ENCODE results near the gene STXBP5L. TPM values are rescaled to one million over a fixed set of nuclear protein-coding genes. Genes with fewer than 3 reads are reported as not detected.
"Not testable (repeated sequence)": the region's sequence is repeated elsewhere in the genome, so short reads cannot be mapped to it uniquely, and the experiment has no call there.

Gene STXBP5L
- total RNA-seq, 6 experiments from 2014 or later: not detected

GRCh38 chr3:120875989-120876388 lies 32.0 kb upstream of the STXBP5L start:
- Histone ChIP-seq H3K9me3 (no peaks in the 10 kb centered on the region), H3K4me1 (no peaks in the 10 kb centered on the region), H3K27me3 (no peaks in the 10 kb centered on the region), H3K4me3 (no peak overlapping the region), H3K36me3 (no peaks in the 10 kb centered on the region), H3K27ac (no peak overlapping the region)
- 25% methylated on average over 4 of the region's 4 CpGs for WGBS (ENCODE audit: insufficient coverage, low coverage, low lambda C conversion rate, missing lambda C conversion rate)
- ATAC-seq (no peak), DNase-seq (no peak)
- intact Hi-C loops (cut with DNase I): no loop called here
- no peak for TF ChIP-seq CTCF (IDR thresholded peaks at IDR 0.05)
- no peak for TF ChIP-seq POLR2A (IDR thresholded peaks at IDR 0.05)

- ATAC-seq (no peak), DNase-seq (no peak)
- TF ChIP-seq CTCF (IDR thresholded peaks at IDR 0.05): no peak
- TF ChIP-seq POLR2A (IDR thresholded peaks at IDR 0.05): no peak
- 44% methylated on average over 4 of the region's 4 CpGs for WGBS (ENCODE audit: insufficient coverage, low coverage, low lambda C conversion rate, missing lambda C conversion rate)
- Histone ChIP-seq H3K9me3 (no peaks in the 10 kb centered on the region), H3K27me3 (no peaks in the 10 kb centered on the region), H3K36me3 (no peaks in the 10 kb centered on the region), H3K27ac (no peak overlapping the region), H3K4me1 (no peaks in the 10 kb centered on the region), H3K4me3 (no peak overlapping the region)
- intact Hi-C loops (cut with DNase I): no loop called here
Observed at GRCh38 chr3:120879411-120879810, 28.6 kb upstream of the STXBP5L start.

GRCh38 chr3:120892921-120893320 lies 15.1 kb upstream of the STXBP5L start:
- Histone ChIP-seq H3K27ac (no peak overlapping the region), H3K9me3 (no peaks in the 10 kb centered on the region), H3K4me1 (no peaks in the 10 kb centered on the region), H3K36me3 (no peaks in the 10 kb centered on the region), H3K4me3 (no peak overlapping the region), H3K27me3 (no peaks in the 10 kb centered on the region)
- no peak for ATAC-seq
- intact Hi-C loops (cut with DNase I): no loop called here
- TF ChIP-seq POLR2A (IDR thresholded peaks at IDR 0.05) (no peak), CTCF (IDR thresholded peaks at IDR 0.05) (no peak)
- no peak for DNase-seq

GRCh38 chr3:120894316-120895057 lies 13.5 kb upstream of the STXBP5L start:
- DNase-seq (no peak), ATAC-seq (no peak)
- Histone ChIP-seq H3K27ac (no peak overlapping the region), H3K4me1 (no peaks in the 10 kb centered on the region), H3K36me3 (no peaks in the 10 kb centered on the region), H3K27me3 (no peaks in the 10 kb centered on the region), H3K9me3 (no peaks in the 10 kb centered on the region), H3K4me3 (no peak overlapping the region)
- TF ChIP-seq CTCF (IDR thresholded peaks at IDR 0.05) (no peak), POLR2A (IDR thresholded peaks at IDR 0.05) (no peak)
- intact Hi-C loops (cut with DNase I): no loop called here
- 9% methylated on average over 5 of the region's 5 CpGs for WGBS (ENCODE audit: insufficient coverage, low coverage, low lambda C conversion rate, missing lambda C conversion rate)

GRCh38 chr3:120901716-120902115 lies 6.3 kb upstream of the STXBP5L start:
- intact Hi-C loops (cut with DNase I); H3K27me3 ChIP-seq: not testable (repeated sequence)

More at GRCh38 chr3:120901716-120902115, 6.3 kb upstream of the STXBP5L start:
- H3K4me3 ChIP-seq, DNase-seq, H3K9me3 ChIP-seq, H3K27ac ChIP-seq, H3K4me1 ChIP-seq, ATAC-seq, H3K36me3 ChIP-seq: not testable (repeated sequence)
- WGBS (ENCODE audit: insufficient coverage, low coverage, low lambda C conversion rate, missing lambda C conversion rate): 76% methylated on average over 2 of the region's 6 CpGs
